ENCODE measurements around the gene PPP6R3.
A peak's percentile ranks its signal among the peaks of the same experiment; 100 is the strongest.

The PPP6R3 gene

DNA sequence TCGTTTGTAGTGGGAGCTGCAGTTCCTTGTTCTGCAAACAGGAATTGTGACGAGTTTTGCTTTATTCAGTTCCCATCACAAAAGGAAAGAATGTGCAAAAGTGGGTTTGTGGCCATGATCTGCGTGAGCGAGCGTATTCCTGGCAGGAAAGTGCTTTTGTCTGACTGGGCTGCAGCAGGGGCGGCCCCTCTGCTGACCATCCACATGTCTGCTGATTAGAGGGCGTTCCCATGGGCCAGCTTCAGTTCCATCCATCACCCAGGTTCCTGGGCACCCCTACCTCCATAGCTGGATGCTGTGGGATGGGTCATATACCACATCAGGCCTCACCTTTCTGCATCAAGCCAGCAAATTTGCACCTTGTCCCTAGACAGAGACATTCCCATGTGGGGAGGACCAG is 194.9 kb downstream of the PPP6R3 start:
- no peak overlapping the region for H3K4me3 ChIP-seq (ENCODE audit: low read depth, low read length)
- TF ChIP-seq CTCF (IDR thresholded peaks at IDR 0.05; ENCODE audit: low read depth, low read length, missing control alignments), result no peak

GRCh38 chr11:68655806-68656205 is 195.3 kb downstream of the PPP6R3 start:
- Histone ChIP-seq H3K27me3 (replicated peaks) (peaks cover 47% of the 10 kb centered on the region), H3K4me3 (ENCODE audit: low read depth, low read length) (no peak overlapping the region), H3K27ac (no peak overlapping the region), H3K36me3 (replicated peaks) (no peaks in the 10 kb centered on the region)
- TF ChIP-seq CTCF (IDR thresholded peaks at IDR 0.05; ENCODE audit: low read depth, low read length, missing control alignments), result no peak
- in situ Hi-C loops (cut with HindIII; ENCODE audit: low pct_ligation_motif_present, low sequenced_read_pairs), result no loop called here
- no peak for DNase-seq

More for the DNA sequence above, 194.9 kb downstream of the PPP6R3 start:
- Histone ChIP-seq H3K27me3 (replicated peaks) (peaks cover 44% of the 10 kb centered on the region), H3K27ac (no peak overlapping the region), H3K36me3 (replicated peaks) (no peaks in the 10 kb centered on the region)
- DNase-seq, result no peak
- in situ Hi-C loops (cut with HindIII; ENCODE audit: low pct_ligation_motif_present, low sequenced_read_pairs), result no loop called here

GRCh38 chr11:68657021-68657780 is 196.6 kb downstream of the PPP6R3 start:
- H3K4me3 ChIP-seq (ENCODE audit: low read depth, low read length), result no peak overlapping the region
- H3K27me3 ChIP-seq (replicated peaks), result peaks cover 57% of the 10 kb centered on the region
- no peak for DNase-seq
- H3K27ac ChIP-seq, result no peak overlapping the region
- in situ Hi-C loops (cut with HindIII; ENCODE audit: low pct_ligation_motif_present, low sequenced_read_pairs), result no loop called here
- H3K36me3 ChIP-seq (replicated peaks), result no peaks in the 10 kb centered on the region
- TF ChIP-seq CTCF (IDR thresholded peaks at IDR 0.05; ENCODE audit: low read depth, low read length, missing control alignments), result no peak

DNA sequence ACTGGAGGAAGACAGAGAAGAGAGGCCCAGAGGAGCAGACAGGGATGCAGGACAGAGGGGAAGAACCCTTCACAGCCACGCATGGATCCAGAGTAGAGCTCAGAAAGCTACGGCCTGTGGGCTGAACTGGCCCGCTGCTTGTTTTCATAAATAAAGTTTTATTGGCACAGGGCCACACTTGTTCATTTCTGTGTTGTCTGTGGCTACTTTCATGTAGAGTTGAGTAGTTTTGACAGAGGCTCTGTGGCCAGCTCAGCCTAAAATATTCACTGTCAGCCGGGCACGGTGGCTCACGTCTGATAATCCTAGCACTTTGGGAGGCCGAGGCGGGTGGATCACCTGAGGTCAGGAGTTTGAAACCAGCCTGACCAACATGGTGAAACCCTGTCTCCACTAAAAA is 197.5 kb downstream of the PPP6R3 start:
- Histone ChIP-seq H3K36me3 (replicated peaks) (no peaks in the 10 kb centered on the region), H3K27me3 (replicated peaks) (peaks cover 59% of the 10 kb centered on the region), H3K27ac (no peak overlapping the region), H3K4me3 (ENCODE audit: low read depth, low read length) (no peak overlapping the region)
- DNase-seq, result no peak
- in situ Hi-C loops (cut with HindIII; ENCODE audit: low pct_ligation_motif_present, low sequenced_read_pairs), result no loop called here
- TF ChIP-seq CTCF (IDR thresholded peaks at IDR 0.05; ENCODE audit: low read depth, low read length, missing control alignments), result no peak

DNA sequence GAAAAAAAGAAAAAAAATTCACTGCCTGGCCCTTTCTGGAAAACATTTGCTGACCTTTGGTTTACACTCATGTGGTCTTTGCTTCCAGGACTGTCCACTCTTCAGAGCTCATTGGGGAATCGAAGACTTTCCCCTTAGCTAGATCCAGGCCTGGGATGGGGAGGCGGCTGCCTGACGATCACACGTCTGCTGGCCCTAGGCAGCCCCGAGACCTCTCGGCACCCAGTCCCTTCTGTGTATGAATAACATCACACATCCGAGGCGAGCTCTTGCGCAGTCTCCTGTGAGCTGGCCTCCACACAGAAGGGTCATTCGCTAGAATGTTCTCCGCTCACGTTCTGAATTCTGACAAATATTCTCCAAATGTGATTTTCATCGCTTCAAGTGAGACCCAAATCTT is 198.1 kb downstream of the PPP6R3 start:
- Histone ChIP-seq H3K27me3 (replicated peaks) (peaks cover 58% of the 10 kb centered on the region), H3K36me3 (replicated peaks) (no peaks in the 10 kb centered on the region), H3K4me3 (ENCODE audit: low read depth, low read length) (no peak overlapping the region), H3K27ac (no peak overlapping the region)
- peak; percentile 5 for DNase-seq
- in situ Hi-C loops (cut with HindIII; ENCODE audit: low pct_ligation_motif_present, low sequenced_read_pairs), result no loop called here
- no peak for TF ChIP-seq CTCF (IDR thresholded peaks at IDR 0.05; ENCODE audit: low read depth, low read length, missing control alignments)
